Adrenal gland (tissue), 12 donors: ENCODE measurements around the gene CPNE9. TPM values are rescaled to one million over a fixed set of nuclear protein-coding genes. Genes with fewer than 3 reads are reported as not detected.
A peak's percentile ranks its signal among the peaks of the same experiment; 100 is the strongest.
"Not testable (repeated sequence)": the region's sequence is repeated elsewhere in the genome, so short reads cannot be mapped to it uniquely, and the experiment has no call there.

ENCODE experiments used
- DNase-seq, 7 donors: peaks; one replicate each; pipeline ENCODE4 v3.0.0-alpha.2; 2019 to 2020
- H3K27ac ChIP-seq, 5 donors: fragments of 200-600 bp; sonication (generic) in 4 of 5; 1 replicate in 3 of 5; 2 replicates in 2 of 5; pipeline versions ENCODE4 v1.5.1 to v1.8.0; 2016 to 2020; ENCODE audit warnings: mild to moderate bottlenecking in 1 of 5
- H3K27me3 ChIP-seq: fragments of 200-600 bp; 2 replicates; pipeline ENCODE4 v1.8.0; 2021
- H3K36me3 ChIP-seq, 2 donors: fragments of 200-600 bp; replicated peaks in 1 of 2; 1 replicate in 1 of 2; 2 replicates in 1 of 2; pipeline versions ENCODE4 v1.5.1 to v1.8.0; 2018 to 2022
- H3K4me1 ChIP-seq, 2 donors: fragments of 200-600 bp; replicated peaks in 1 of 2; 1 replicate in 1 of 2; 2 replicates in 1 of 2; pipeline versions ENCODE4 v1.5.1 to v1.8.0; 2018 to 2021
- H3K4me3 ChIP-seq, 4 donors: fragments of 200-600 bp; sonication (generic) in 3 of 4; one replicate each; pipeline ENCODE4 v1.5.1; 2016 to 2018
- H3K9me3 ChIP-seq, 3 donors: fragments of 200-600 bp; sonication (generic) in 1 of 3; replicated peaks in 1 of 3; 1 replicate in 2 of 3; 2 replicates in 1 of 3; pipeline versions ENCODE4 v1.5.1 to v1.8.0; 2016 to 2021
- POLR2A ChIP-seq, 2 donors: fragments of 450-650 bp; IDR thresholded peaks; one replicate each; pipeline ENCODE4 v1.6.1; 2017; ENCODE audit warnings: antibody characterized with exemption in 2 of 2, mild to moderate bottlenecking in 2 of 2, moderate library complexity in 1 of 2
- WGBS, 4 donors: extraction: QIAGEN DNeasy Blood & Tissue Kit in 2 of 4; methylation state at CpG; one replicate each; pipeline versions ENCODE4 v1.1.5 to v1.1.7; 2013 to 2017; 5-methylcytosine and 5-hydroxymethylcytosine counted together
- intact Hi-C, 2 donors: fragments of 100-400 bp; cut with DNase I; formaldehyde crosslinking; loops; one replicate each; pipeline versions ENCODE4 v1.14.1 to v1.15.0; 2022 to 2023
- polyA plus RNA-seq, 3 donors: library from polyadenylated mRNA; stranded (reverse); fragments of 200-250 nt in 2 of 3; fragments of 350-450 nt in 1 of 3; fragmentation: Illumina TruSeq in 1 of 3; extraction: RNeasy Lipid Tissue Mini Kit (QIAGEN cat#74804) in 1 of 3; gene quantifications; one replicate each; pipeline ENCODE4 v1.2.3, GENCODE V29; 2013 to 2014
- total RNA-seq, 9 donors: library from RNA; depleted of rRNA in 4 of 9; stranded (reverse); fragments of >200 nt in 4 of 9; fragments of 120-200 nt in 1 of 9; fragmentation: NEBNext Ultra II Directional in 1 of 9; extraction: Animal tissue kit (Norgen Biotek cat#: 25700) in 1 of 9; gene quantifications; one replicate each; pipeline versions ENCODE4 v1.1.0 to v1.2.4, GENCODE V29; 2013 to 2023
- TF ChIP-seq, protein P1 (sequence below), 6 experiments: fragments of 450-650 bp in 4 of 6; fragments of 200-600 bp in 2 of 6; sonication (generic) in 1 of 6; IDR thresholded peaks; 1 replicate in 5 of 6; 2 replicates in 1 of 6; pipeline versions ENCODE4 v1.5.1 to v1.8.0; 2016 to 2021; ENCODE audit warnings: antibody characterized with exemption in 6 of 6, mild to moderate bottlenecking in 2 of 6, moderate library complexity in 1 of 6
- donor health status: healthy with polysubstance abuse.
- donor health status: Bipolar disorder and iron deficiency.
- donor health status: DM: yes; HTN: yes; CAD: no.
- donor health status: DM: no; HTN: no; CAD: no.
- donor health status: DM: no; HTN: no; CAD: no.
- donor health status: DM: yes; HTN: yes; CAD: no.

Gene CPNE9
- total and polyA plus RNA-seq, 12 donors: 0.11 to 9.2 (median 1.5) TPM; not detected in 1

DNA sequence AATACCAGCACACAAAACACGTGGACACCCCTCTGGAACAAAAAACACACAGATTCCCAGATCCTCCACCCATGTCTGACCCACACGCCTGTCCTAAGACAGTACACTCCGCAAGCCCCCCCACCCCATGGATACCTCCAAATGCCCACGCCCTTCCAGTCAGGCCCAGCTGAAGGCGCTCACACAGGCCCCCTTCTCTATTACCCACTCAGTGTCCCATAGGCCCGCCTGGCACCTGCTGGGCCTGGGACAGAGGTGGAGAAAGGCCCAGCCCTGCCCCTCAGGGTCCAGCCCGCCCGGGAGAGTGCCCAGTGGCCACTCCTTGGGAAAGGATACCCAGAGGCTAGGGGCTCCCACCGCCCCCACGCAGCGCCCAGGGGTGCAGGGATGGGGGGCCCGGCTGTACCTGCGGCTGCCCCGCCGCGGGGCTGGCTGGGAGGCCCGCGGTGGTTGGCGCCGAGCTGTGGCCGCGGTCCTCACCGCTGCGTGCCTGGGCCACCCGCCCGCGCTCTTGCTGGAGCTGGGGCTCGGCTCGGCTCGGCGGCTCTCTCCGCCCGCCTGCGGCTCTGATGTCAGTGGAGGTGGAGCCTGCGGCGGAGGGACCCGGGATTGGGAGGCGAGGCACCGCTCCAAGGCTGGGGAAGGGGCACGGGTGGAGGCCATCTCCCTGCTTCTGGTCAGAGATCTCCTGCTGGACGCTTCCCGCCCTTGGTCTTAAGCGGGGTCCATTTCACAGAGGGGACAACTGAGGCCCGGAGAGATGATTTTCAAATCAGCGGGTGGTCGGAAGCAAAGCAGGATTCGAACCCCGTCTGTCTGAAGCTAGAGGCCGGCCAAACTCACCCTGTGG is 66.0 kb downstream of the CPNE9 start, which contains the start of gene CAMK1:
TSS of gene CAMK1 (minus strand) at position 522 of the 850 bp plus-strand sequence. CDS start 2,198 bp downstream, outside the sequence.
- no peaks in the 10 kb centered on the region for H3K27me3 ChIP-seq
- H3K27ac ChIP-seq: peak within 1 kb of the TSS; percentile 58 to 92 (median 77)
- intact Hi-C loops: no loop called here
- peak within 1 kb of the TSS in 3 of 4 donors; percentile 36 to 92 (median 73) for H3K4me3 ChIP-seq
- peak; percentile 80 to 94 for TF ChIP-seq POLR2A (IDR thresholded peaks at IDR 0.05)
- TF ChIP-seq, protein P1, sequence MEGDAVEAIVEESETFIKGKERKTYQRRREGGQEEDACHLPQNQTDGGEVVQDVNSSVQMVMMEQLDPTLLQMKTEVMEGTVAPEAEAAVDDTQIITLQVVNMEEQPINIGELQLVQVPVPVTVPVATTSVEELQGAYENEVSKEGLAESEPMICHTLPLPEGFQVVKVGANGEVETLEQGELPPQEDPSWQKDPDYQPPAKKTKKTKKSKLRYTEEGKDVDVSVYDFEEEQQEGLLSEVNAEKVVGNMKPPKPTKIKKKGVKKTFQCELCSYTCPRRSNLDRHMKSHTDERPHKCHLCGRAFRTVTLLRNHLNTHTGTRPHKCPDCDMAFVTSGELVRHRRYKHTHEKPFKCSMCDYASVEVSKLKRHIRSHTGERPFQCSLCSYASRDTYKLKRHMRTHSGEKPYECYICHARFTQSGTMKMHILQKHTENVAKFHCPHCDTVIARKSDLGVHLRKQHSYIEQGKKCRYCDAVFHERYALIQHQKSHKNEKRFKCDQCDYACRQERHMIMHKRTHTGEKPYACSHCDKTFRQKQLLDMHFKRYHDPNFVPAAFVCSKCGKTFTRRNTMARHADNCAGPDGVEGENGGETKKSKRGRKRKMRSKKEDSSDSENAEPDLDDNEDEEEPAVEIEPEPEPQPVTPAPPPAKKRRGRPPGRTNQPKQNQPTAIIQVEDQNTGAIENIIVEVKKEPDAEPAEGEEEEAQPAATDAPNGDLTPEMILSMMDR (IDR thresholded peaks at IDR 0.05): no peak
- DNase-seq: peak; percentile 84 to 90 (median 88)
- WGBS, 4 donors: 3 to 11% (median 6%) methylated on average over 14 to 49 of the region's 49 CpGs
- peaks cover 0 to 19% of the 10 kb centered on the region in 2 donors for H3K36me3 ChIP-seq
- H3K4me1 ChIP-seq: peaks cover 37 to 54% of the 10 kb centered on the region in 2 donors
- no peaks in the 10 kb centered on the region for H3K9me3 ChIP-seq

DNA sequence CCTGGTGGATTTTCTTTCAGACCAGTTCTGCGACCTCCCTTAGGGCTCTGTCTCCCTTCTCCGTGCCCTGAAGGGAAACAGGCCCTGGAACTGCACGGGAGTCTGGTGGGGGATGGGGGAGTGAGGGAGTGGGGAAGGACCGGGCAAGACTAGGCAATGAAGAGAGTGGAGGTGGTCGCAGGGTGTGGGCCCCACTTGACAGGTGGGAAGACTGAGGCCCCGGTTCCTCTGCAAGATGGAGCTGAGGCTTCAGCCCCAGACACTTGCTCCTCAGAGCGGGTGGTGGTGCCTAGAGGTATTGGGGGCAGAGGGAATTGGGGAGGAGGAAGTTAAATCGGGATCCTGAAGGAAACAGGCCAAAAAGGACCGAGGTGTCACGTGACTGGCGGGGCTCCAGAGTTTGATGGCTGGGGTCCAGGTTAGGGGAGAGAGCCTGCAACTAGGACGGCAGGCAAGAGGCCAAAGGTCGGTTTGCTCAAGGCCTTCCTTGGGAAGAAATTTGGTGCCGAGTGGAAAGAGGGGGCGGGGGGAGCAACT is 66.7 kb downstream of the CPNE9 start:
- Histone ChIP-seq H3K9me3 (no peaks in the 10 kb centered on the region), H3K4me1 (peaks cover 37 to 61% of the 10 kb centered on the region in 2 donors), H3K27ac (peak overlapping the region; percentile 58 to 92 (median 77)), H3K27me3 (no peaks in the 10 kb centered on the region), H3K4me3 (peak overlapping the region in 2 of 4 donors; percentile 36 to 73), H3K36me3 (peaks cover 0 to 12% of the 10 kb centered on the region in 2 donors)
- TF ChIP-seq, protein P1 (IDR thresholded peaks at IDR 0.05): no peak
- TF ChIP-seq POLR2A (IDR thresholded peaks at IDR 0.05): peak in 1 of 2 donors; percentile 2
- intact Hi-C loops: no loop called here
- DNase-seq: peak; percentile 95 to 98 (median 97)
- 2 to 11% (median 7%) methylated on average over 13 to 15 of the region's 15 CpGs for WGBS, 4 donors

DNA sequence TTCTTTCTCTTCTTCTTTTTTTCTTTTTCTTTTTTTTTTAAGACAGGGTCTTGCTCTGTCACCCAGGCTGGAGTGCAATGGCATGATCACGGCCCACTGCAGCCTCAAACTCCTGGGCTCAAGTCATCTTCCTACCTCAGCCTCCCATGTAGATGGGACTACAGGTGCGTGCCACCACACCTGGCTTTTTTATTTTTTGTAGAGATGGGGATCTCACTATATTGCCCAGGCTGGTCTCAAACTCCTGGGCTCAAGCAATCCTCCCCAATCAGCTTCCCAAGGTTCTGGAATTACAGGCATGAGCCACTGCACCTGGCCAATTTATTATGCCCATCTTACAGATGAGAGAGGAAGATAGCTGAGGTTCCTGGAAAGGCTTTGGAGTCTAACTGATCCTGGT is 67.4 kb downstream of the CPNE9 start:
- 57 to 80% (median 76%) methylated on average over 2 of the region's 2 CpGs for WGBS, 4 donors
- H3K36me3 ChIP-seq, intact Hi-C loops, H3K27me3 ChIP-seq, DNase-seq, H3K9me3 ChIP-seq: not testable (repeated sequence)
- H3K4me3 ChIP-seq: peak overlapping the region in 1 of 4 donors; percentile 73
- peak overlapping the region in 3 of 5 donors; percentile 58 to 92 (median 77) for H3K27ac ChIP-seq
- peaks cover 37 to 58% of the 10 kb centered on the region in 2 donors for H3K4me1 ChIP-seq

DNA sequence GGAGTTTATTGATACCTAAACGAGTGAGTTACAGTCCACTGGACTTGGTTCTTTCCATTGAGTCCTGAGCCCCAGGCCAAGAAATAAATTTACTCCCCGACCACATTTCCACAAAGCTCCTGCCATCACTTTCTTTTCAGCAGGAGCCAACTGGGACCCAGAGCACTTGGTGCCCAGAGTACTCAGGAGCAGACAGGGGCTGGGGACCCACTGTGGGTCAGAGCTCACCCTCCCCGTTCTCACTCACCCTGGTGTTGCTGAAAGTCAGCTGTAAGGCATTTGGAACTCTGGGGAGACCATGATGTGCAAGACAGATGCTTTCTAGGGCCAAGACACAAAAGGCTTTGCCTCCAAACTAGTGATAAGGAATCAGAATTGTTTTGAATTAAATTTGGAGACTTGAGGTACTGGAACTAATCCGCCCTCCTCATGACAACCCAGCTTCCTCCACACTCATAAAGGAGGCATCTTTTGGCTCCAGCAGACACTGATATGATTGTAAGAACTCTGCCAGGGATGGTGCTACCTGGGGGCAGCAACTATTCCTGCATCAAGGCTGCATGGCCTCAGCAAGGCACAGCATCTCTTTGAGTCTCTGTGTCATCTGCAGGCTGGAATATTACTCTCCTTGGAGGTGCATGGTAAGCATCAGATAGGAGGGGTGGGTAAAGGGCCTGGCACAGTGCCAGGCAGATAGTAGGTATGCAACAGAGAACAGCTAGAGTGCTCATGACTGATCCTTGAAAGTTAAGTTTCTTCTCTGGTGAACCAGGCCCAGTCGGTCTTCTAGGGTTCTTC is 73.5 kb downstream of the CPNE9 start:
- Histone ChIP-seq H3K4me1 (peaks cover 23 to 58% of the 10 kb centered on the region in 2 donors), H3K36me3 (peaks cover 0 to 10% of the 10 kb centered on the region in 2 donors), H3K4me3 (no peak overlapping the region), H3K27me3 (no peaks in the 10 kb centered on the region), H3K27ac (peak overlapping the region in 3 of 5 donors; percentile 39 to 73 (median 64)), H3K9me3 (no peaks in the 10 kb centered on the region)
- intact Hi-C loops: no loop called here
- no peak for DNase-seq
- WGBS, 4 donors: 76 to 79% (median 77%) methylated on average over 4 to 5 of the region's 5 CpGs
- TF ChIP-seq, protein P1 (IDR thresholded peaks at IDR 0.05): no peak
- TF ChIP-seq POLR2A (IDR thresholded peaks at IDR 0.05): no peak
